GM19438 (cell line): ENCODE data around the gene ACTR5.

Source experiments
- ATAC-seq: cut with Tn5 transposase; IDR thresholded peaks from one replicate; pipeline ENCODE4 v1.9.1; 2021; ENCODE audit warnings: low read depth; ENCODE audit not compliant: unreplicated experiment

ACTR5 gene

DNA sequence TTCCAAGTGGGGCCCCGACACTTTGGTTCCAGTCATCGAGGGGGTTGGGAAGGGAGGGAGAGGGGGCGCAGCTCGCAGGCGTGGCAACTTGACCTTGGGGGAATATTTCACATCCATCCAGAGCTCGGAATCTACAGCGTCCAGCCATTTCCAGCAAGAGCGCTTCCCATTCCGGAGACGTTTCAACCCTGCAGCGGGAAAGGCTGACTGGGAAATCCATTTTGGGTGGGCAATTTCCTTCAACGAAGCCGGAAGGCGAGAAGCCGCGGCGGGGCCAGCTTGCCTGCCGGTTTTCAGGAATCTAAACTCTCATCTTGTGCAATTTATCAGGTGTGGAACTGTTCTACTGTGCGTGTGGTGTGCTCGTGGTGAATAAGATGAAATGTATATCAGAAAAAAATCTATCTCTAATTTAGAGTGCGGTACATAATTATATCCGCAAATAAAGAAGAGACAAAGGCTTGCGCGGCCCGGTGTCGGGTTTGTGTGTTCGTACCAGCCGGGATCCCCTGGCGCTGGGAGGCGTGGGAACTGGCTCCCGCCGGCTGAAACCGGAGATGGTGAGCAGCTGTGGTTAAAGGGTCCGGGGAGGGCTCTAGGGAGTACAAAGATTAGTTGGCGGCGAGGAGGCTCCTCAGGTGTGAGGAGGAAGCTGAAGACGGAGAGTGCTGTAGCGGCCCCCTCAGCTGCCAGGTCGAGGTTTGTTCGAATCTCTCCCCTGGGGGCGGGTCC is 19.2 kb upstream of the ACTR5 start:
- no peak for ATAC-seq

DNA sequence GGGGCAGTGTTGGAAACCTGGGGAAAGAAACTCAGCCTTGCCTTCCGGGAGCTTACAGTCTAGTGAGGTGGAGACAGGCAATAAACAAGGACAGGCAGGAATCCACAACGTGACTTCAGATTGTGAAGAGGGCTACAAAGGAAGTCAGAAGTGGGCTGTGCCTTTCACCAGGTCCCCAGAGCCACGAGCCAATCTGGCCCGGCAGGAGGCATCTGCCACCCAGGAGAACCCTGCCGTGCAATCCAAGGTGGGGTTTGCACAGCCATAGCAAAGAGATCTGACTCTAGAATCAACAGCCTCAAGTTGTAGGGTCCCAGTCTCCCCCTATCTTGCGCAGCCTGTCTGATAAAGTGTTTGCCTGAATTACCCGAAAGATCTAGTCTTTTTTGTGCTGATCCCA is 18.5 kb upstream of the ACTR5 start:
- ATAC-seq: no peak

DNA sequence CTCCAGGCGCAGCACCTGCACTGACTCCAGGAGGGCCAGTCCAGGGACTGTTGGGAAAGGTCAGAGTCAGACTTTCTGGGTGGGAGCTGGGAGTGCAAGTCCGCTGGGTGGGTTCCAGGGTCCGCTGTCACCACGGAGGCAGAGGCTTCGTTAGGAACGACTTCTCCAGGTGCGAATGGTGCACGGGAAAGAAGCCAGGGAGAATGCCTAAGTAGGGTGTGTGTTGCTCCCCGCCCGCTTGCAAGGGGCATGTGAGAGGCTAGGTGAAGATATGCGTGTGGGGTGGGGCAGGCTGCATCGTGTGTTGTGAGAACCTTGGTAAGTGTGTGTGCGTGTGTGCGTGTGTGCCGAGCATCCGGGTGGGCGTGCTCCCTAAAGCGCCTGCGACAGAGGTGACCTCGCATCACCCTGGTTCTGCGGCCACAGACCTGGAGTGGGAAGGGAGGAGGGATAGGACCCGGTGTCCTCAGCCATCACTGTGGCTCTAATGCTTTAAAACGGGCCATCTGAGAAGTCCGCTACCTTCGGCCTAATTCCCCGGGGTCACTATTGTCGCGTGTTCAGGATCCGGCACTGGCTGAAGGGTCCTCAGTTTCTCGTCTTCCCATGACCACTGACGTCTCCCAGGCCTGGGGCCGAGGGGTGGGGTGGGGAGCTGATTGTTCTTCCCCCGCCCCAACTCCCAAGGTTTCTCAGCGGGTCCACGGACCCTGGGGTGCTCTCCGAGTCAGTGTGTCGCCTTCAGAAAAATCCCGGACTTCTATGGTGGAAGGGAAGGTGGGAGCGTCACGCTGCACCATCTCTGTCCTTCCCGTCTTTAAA is 17.9 kb upstream of the ACTR5 start:
- ATAC-seq: no peak

DNA sequence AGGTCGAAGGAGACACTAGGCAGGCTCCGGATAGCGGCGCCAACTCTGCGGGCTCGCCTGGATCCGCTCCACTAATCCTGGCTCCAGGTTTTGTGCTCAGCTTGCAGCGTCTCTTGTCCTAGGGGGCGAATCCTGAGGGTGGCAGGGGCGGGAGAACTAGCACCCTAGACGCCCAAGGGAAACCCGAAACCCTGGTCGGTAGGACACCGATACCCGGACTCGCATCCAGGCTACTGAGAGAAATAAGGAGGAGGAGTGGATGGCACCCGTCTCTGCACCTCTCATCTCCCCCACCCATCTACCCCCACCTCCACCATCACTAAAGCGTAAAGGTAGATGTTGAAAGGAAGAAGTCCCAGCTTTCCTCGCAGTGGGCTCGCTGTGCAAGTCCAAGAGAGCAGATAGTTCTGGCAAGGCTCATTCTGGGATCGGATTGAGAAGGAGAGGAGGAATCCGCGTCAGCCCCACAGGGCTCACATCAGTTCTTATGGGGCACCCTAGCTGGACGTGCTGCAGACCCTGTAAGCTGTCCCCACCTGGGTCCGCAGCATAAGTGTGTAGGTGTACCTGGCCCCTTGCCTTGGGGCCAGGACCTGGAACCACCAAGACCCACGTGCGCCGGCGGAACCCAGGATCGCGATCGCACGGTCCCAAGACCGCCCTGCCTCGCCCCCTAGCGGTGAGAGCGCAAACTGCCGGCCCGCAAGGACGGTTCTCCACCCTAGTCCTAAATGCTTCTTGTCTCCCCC is 17.1 kb upstream of the ACTR5 start:
- no peak for ATAC-seq

DNA sequence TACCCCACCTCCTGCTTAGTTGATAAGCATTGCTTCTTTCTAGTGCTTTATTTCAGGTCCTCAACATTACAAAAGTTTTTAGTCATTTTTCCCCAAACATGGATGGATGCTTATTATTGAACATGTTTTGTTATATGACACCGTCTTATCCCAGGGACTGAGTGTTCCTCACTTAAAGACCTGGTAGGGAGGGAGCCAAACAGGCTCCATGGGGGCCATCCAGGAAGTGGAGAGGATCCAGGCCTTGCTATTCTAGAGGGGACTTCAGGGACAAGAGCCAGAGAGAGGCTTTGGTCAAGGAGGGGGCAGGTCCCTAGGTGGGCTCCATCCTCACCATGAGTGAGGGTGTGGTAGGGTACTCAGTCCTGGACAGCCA is 16.5 kb upstream of the ACTR5 start:
- no peak for ATAC-seq

DNA sequence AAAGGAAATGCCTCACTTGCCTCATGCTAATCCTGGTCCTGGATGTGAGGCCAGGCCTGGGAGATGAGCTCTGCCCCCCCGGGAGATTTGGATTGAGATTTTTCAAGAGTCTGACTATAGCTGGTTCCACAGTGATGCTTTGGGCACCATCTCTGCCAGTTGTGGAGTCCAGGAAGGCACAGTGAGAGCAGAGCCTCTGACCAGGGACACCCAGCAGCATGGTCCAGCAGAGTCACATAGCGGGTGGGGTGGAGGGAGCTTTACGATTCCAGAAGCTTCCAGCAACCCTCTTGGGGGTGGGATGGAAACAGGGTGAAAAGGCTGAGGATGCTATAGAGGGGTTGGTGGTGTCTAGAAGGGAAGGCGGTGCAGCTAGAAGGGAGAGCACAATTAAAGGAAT is 15.3 kb upstream of the ACTR5 start:
- no peak for ATAC-seq

DNA sequence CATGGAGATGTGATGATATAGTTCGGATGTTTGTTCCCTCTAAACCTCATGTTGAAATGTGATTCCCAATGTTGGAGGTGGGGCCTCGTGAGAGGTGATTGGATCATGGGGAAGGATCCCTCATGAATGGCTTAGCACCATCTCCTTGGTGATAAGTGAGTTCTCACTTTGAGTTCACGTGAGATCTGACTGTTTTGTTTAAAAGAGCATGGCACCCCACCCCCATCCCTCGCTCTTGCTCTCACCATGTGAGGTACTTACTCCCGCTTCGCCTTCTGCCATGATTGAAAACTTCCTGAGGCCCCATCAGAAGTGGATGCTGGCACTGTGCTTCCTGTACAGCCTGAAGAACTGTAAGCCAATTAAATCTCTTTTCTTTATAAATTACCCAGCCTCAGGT is 13.1 kb upstream of the ACTR5 start:
- no peak for ATAC-seq

DNA sequence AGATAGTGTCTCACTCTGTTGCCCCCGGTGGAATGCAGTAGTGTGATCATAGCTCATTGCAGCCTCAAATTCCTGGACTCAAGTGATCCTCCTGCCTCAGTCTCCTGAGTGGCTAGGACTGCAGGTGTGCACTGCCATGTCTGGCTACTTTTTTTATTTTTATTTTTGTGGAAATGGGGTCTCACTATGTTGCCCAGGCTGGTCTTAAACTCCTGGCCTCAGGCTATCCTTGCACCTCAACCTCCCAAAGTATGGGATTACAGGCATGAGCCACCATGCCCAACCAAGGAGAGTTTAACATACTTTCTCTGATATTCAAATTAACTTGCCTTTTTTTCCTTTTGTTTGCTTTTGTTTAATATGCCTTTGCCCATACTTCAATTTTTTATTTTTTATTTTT is 10.4 kb upstream of the ACTR5 start:
- no peak for ATAC-seq

DNA sequence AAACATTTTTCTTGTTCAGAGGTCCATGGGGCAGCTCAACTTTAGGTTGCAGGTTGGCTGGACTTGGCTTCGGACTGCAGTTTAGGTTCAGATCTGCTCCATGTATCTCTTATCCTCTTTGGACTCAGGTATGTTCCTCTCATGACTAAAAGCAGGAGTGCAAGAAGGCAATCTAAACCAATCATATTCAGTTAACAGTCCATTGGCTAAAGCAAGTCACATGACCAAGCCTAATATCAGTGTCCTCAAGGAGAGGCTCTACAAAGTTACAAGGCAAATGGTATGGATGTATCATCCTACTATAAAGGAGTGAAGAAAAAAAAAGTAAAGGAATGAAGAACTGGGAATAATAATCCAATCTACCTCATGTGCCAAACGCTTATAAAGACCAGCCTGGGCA is 2.5 kb upstream of the ACTR5 start:
- no peak for ATAC-seq

DNA sequence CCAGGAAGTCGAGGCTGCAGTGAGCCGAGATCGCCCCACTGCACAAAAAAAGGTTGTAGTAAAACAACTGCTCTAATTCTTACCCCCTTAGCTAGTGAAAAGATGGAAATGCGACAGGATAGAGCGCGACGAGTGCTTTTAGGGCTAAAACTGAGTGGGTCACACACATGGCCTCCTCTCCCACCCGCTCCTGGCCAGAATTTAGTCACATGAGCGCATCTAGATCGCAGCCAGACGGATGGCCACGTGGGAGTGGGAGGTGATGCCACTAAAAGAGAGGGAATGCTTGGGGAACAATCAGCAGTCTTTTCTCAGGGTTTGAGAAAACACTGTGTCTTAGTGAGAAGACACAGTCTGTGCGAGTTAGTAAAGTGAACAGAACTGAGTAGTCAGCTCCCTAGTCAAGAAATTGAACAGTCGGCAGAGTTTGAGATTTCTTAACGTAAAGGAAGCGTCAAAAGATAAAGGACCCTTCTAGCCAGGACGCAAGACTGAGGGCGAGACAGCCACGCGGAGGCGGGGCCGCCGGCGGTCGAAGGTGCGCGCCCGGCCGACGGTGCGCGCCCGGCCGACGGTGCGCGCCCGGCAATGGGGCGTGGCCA is 664 bp upstream of the ACTR5 start:
- no peak for ATAC-seq

DNA sequence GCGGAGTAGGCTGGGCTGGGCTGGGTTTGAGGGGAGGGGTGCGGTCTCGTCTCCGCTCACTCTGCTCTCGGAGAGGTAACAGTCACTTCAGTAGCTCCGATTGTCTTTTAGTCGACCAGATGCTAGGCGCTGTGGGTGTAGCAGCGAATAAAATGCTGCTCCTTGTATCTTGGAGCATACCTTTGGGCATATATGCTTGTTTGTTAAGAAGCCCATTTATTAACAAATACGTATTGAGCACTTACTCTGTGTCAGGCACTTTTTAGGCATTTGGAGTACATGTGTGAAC is 545 bp downstream of the ACTR5 start:
- peak; percentile 20 for ATAC-seq

DNA sequence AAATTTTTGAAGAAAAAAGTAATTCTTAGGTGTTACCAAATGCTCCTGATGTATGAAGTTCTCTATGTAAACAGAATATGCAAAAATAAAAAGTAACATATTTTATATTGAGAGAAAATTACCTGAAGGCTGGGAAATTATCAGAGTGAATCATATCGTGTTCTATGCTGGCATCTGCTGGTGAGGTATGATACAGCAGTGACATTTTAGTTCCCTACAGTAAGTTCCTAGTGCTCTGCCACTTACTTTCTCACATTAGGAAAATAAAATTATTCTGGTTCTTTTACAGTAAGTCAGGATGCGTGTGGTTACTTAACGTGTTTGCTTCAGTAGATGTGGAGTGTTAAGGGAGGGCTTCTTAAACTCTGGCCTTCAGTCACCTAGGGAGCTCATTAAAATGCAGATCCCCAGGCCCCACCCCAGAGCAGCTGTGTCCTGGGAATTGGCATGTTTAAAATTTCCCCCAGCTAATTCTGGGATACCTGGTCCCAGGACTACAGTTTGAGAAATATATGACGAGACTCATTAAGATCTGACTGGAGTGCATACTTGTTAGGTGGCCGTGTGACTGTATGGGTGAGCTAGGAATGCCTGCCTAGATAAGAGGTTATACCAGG is 3.2 kb downstream of the ACTR5 start:
- ATAC-seq: no peak

DNA sequence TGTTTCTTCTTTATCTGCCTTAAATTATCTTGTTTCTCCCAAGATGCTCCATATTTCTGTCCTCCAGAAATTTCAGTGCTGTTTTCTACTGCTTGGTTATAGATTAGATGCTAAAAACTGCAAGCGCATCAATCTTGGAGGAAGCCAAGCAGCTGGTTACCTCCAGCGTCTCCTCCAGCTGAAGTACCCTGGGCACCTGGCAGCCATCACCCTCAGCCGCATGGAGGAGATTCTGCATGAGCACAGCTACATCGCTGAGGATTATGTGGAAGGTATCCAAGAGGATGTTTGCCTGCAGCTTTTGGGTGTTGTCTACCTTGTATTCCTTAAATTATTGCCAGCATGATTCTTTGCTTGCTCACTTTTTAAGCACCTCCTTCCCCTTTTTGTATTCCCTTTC is 3.8 kb downstream of the ACTR5 start:
- ATAC-seq: no peak

DNA sequence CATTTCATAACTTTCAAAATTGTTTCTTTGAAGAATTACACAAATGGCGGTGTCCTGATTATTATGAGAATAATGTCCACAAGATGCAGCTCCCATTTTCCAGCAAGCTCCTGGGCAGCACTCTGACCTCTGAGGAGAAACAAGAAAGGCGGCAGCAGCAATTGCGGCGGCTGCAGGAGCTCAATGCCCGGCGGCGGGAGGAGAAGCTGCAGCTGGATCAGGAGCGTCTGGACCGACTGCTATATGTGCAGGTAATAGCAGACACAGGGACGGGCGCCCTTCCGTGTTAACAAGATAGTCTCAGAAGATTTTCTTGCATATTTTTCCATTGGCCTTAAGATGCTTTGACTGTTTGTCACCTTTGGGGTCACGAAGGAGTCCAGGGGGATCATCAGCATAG is 6.7 kb downstream of the ACTR5 start:
- ATAC-seq: no peak

DNA sequence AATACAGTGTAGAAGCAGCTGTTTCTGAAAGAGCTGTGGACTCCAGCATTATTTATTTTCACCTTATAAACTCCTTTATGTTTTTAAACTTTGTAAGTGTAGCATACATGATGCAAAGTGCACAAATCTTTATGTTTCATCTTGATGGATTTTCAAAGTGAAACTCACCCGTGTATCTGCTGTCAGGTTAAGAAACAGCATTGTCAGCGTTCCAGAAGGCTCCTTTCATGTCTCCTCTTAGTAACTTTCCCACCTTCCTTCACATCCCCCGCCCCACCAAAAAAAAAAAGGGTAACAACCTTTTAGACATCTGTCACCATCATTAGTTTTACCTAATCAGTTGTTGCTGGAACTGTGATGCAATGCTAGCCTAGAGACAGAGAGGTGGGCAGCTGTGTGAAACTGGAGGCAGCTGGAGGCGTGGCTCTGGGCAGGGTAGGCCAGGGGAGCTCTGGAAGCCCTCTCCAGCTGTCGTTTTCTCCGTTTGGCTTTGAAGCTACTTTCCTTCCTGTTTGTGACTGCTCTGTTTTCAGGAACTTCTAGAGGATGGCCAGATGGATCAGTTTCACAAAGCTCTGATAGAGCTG is 7.2 kb downstream of the ACTR5 start:
- ATAC-seq: no peak

DNA sequence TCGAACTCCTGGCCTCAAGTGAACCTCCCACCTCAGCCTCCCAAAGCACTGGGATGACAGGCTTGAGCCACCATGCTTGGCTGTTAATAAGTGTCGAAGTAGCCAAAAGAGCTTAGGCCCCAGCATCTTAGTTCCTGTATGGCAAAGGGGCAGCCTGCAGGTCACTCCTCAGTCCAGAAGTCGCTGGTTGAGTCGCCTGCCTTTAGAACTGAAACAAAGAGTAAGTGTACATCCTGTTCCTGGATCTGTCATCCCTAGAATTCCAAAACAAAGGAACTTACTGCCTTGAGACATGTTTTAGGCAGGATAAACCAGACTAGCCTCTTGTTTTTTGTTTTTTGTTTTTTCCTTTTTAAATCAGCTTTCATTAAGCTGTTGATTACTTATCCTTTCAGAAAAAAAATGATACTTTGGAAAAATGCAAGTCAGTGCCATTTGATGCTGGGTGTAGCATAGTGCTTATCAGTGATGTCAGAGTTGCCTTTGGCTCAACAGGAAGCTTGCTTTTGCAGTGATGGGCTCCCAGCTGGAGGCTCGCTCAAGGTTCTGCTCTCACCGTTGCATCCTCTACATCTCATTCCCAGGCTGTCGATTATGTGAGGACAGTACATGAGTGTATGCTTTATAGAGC is 9.0 kb downstream of the ACTR5 start:
- no peak for ATAC-seq

DNA sequence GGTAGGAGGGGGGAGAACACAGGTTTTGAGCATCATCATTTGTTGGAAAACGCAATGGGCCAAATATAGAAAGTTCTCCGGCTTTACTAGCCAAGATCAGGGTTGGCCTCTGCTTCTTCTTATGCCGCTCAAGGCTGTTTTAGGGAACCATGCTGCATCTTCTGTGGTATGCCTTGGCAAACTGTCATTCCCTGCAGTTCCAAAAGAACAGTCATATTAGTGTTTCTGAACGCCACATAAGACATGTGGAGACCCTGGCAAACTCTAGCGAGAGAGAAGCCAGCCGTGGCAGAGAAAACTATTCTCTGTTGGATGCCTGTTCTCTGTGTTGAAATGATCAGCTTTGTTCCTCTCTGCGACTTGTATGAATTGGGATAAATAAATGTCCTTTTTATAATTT is 10.8 kb downstream of the ACTR5 start:
- no peak for ATAC-seq

DNA sequence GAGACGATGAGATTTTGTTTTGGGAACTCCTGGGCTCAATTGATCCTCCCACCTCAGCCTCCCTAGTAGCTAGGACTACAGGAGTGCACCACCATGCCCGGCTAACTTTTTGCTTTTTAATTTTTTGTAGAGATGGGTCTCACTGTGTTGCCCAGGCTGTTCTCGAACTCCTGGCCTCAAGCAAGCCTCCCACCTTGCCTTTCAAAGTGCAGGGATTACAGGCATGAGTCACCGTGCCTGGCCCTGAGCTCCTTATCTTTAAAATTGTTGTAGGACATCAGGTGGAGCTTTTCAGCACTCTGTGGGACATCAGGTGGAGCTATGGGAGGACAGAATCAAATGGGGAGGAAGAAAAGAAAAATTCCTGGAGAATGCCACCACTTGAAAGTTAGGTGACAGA is 12.7 kb downstream of the ACTR5 start:
- no peak for ATAC-seq

DNA sequence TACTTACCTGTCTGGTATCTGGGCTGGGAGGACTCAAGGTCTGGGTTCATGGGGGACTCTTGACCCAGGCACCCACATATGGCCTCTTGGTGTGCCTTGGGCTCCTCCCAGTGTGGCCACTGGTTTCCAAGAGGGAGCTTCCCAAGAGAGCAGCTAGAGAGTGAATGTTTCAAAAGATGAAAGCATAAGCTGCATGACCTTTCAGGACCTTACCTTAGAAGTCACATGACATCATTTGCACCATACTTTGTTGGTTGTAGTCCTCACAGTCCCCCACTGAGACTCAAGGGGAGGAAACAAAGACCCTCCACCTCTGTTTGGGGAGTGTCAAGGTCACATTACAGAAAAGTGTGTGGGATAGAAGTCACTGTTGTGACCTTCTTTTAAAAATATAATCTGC is 13.9 kb downstream of the ACTR5 start:
- no peak for ATAC-seq

DNA sequence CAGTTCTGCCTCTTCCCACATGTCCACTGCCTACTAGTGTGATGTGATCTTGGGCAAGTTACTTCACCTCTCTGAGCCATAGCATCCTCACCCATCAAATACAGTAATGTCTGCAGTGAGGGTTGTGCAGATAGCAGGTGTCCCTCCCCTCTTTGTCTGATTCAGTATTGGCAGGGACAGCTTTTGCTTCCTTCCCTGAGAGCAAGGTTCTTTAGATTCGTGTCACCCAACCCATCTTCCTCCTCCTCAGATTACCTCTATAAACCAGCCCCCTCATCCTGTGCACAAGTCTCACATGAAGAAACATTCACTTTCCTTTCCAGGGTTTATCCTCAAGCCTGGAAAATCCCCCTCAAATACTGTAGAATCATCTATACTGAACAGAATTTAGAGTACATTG is 15.4 kb downstream of the ACTR5 start:
- no peak for ATAC-seq
